Measurements from ENCODE around the gene HES1. TPM values are rescaled to one million over a fixed set of nuclear protein-coding genes. Genes with fewer than 3 reads are reported as not detected.
"Not testable (repeated sequence)": the region's sequence is repeated elsewhere in the genome, so short reads cannot be mapped to it uniquely, and the experiment has no call there.

The HES1 gene
- total RNA-seq: not detected

GRCh38 chr3:194135806-194136518 is at the start of gene HES1:
Gene HES1, plus strand, starts transcription at chr3:194136148. Its CDS starts 233 bp downstream, at chr3:194136381.
- H3K4me1 Mint-ChIP-seq (ENCODE audit: low read depth): peaks cover 61% of the 10 kb centered on the region
- peaks cover 74% of the 10 kb centered on the region for H3K27me3 Mint-ChIP-seq (ENCODE audit: low read depth)
- CTCF ChIA-PET: interaction anchor here (0.9 to 1.8 kb wide), 3 partner anchors 19 to 180 kb away, joined by 3 to 7 read pairs (median 6); no protein-coding TSS in a partner anchor
- POLR2A ChIA-PET: interaction anchor here (1.3 kb wide), 1 partner anchor 171 kb away, joined by 3 read pairs; no protein-coding TSS in a partner anchor
- peak within 1 kb of the TSS; percentile 82 for H3K27ac Mint-ChIP-seq
- peak; percentile 38 for DNase-seq
- H3K4me3 Mint-ChIP-seq: peak within 1 kb of the TSS; percentile 78
- no peaks in the 10 kb centered on the region for H3K9me3 Mint-ChIP-seq (ENCODE audit: insufficient read depth)
- no peak for ATAC-seq
- H3K36me3 Mint-ChIP-seq (ENCODE audit: low read depth): no peaks in the 10 kb centered on the region

- ChIA-PET POLR2A (no interaction called here), CTCF (no interaction called here)
- Mint-ChIP-seq H3K36me3 (ENCODE audit: low read depth) (no peaks in the 10 kb centered on the region), H3K4me1 (ENCODE audit: low read depth) (peaks cover 11% of the 10 kb centered on the region), H3K9me3 (ENCODE audit: insufficient read depth) (no peaks in the 10 kb centered on the region), H3K27me3 (ENCODE audit: low read depth) (peaks cover 19% of the 10 kb centered on the region), H3K27ac (no peak overlapping the region), H3K4me3 (no peak overlapping the region)
- DNase-seq (no peak), ATAC-seq (no peak)
Observed at GRCh38 chr3:194086388-194087075, 49.4 kb upstream of the HES1 start.

- Mint-ChIP-seq H3K9me3 (ENCODE audit: insufficient read depth) (no peaks in the 10 kb centered on the region), H3K27ac (no peak overlapping the region), H3K36me3 (ENCODE audit: low read depth) (no peaks in the 10 kb centered on the region), H3K27me3 (ENCODE audit: low read depth) (peaks cover 22% of the 10 kb centered on the region), H3K4me1 (ENCODE audit: low read depth) (peaks cover 11% of the 10 kb centered on the region), H3K4me3 (no peak overlapping the region)
- CTCF ChIA-PET: no interaction called here
- POLR2A ChIA-PET: no interaction called here
- no peak for DNase-seq
- no peak for ATAC-seq
Observed at GRCh38 chr3:194087280-194087679, 48.7 kb upstream of the HES1 start.

GRCh38 chr3:194087995-194088855 is 47.7 kb upstream of the HES1 start:
- no peak for ATAC-seq
- peaks cover 11% of the 10 kb centered on the region for H3K4me1 Mint-ChIP-seq (ENCODE audit: low read depth)
- DNase-seq: no peak
- no peak overlapping the region for H3K27ac Mint-ChIP-seq
- no peaks in the 10 kb centered on the region for H3K9me3 Mint-ChIP-seq (ENCODE audit: insufficient read depth)
- H3K36me3 Mint-ChIP-seq (ENCODE audit: low read depth): no peaks in the 10 kb centered on the region
- POLR2A ChIA-PET: no interaction called here
- CTCF ChIA-PET: no interaction called here
- peaks cover 17% of the 10 kb centered on the region for H3K27me3 Mint-ChIP-seq (ENCODE audit: low read depth)
- no peak overlapping the region for H3K4me3 Mint-ChIP-seq

- Mint-ChIP-seq H3K9me3 (ENCODE audit: insufficient read depth) (no peaks in the 10 kb centered on the region), H3K27ac (no peak overlapping the region), H3K27me3 (ENCODE audit: low read depth) (peaks cover 11% of the 10 kb centered on the region), H3K36me3 (ENCODE audit: low read depth) (no peaks in the 10 kb centered on the region), H3K4me1 (ENCODE audit: low read depth) (peaks cover 4% of the 10 kb centered on the region), H3K4me3 (no peak overlapping the region)
- DNase-seq (no peak), ATAC-seq (no peak)
- CTCF ChIA-PET: no interaction called here
- POLR2A ChIA-PET: no interaction called here
Observed at GRCh38 chr3:194089357-194090177, 46.4 kb upstream of the HES1 start.

GRCh38 chr3:194090178-194090555 is 45.8 kb upstream of the HES1 start:
- CTCF ChIA-PET; H3K4me1 Mint-ChIP-seq (ENCODE audit: low read depth); H3K27ac Mint-ChIP-seq; POLR2A ChIA-PET; H3K36me3 Mint-ChIP-seq (ENCODE audit: low read depth); ATAC-seq; H3K9me3 Mint-ChIP-seq (ENCODE audit: insufficient read depth); DNase-seq; H3K4me3 Mint-ChIP-seq: not testable (repeated sequence)
- peaks cover 11% of the 10 kb centered on the region for H3K27me3 Mint-ChIP-seq (ENCODE audit: low read depth)

- Mint-ChIP-seq H3K4me3 (no peak overlapping the region), H3K9me3 (ENCODE audit: insufficient read depth) (no peaks in the 10 kb centered on the region), H3K36me3 (ENCODE audit: low read depth) (no peaks in the 10 kb centered on the region), H3K27ac (no peak overlapping the region), H3K4me1 (ENCODE audit: low read depth) (peaks cover 8% of the 10 kb centered on the region), H3K27me3 (ENCODE audit: low read depth) (peaks cover 11% of the 10 kb centered on the region)
- DNase-seq (no peak), ATAC-seq (no peak)
- ChIA-PET CTCF (no interaction called here), POLR2A (no interaction called here)
Observed at GRCh38 chr3:194090716-194091115, 45.2 kb upstream of the HES1 start.

GRCh38 chr3:194091141-194091540 is 44.8 kb upstream of the HES1 start:
- DNase-seq: no peak
- ChIA-PET CTCF (no interaction called here), POLR2A (no interaction called here)
- Mint-ChIP-seq H3K27ac (no peak overlapping the region), H3K4me3 (no peak overlapping the region), H3K9me3 (ENCODE audit: insufficient read depth) (no peaks in the 10 kb centered on the region), H3K4me1 (ENCODE audit: low read depth) (peaks cover 10% of the 10 kb centered on the region), H3K36me3 (ENCODE audit: low read depth) (no peaks in the 10 kb centered on the region), H3K27me3 (ENCODE audit: low read depth) (peaks cover 11% of the 10 kb centered on the region)
- no peak for ATAC-seq

GRCh38 chr3:194091897-194092296 is 44.1 kb upstream of the HES1 start:
- ATAC-seq; H3K4me3 Mint-ChIP-seq; H3K27me3 Mint-ChIP-seq (ENCODE audit: low read depth); POLR2A ChIA-PET; DNase-seq; H3K9me3 Mint-ChIP-seq (ENCODE audit: insufficient read depth); H3K36me3 Mint-ChIP-seq (ENCODE audit: low read depth); CTCF ChIA-PET; H3K27ac Mint-ChIP-seq: not testable (repeated sequence)
- H3K4me1 Mint-ChIP-seq (ENCODE audit: low read depth): peaks cover 10% of the 10 kb centered on the region

GRCh38 chr3:194092881-194093301 is 43.1 kb upstream of the HES1 start:
- Mint-ChIP-seq H3K9me3 (ENCODE audit: insufficient read depth) (no peaks in the 10 kb centered on the region), H3K36me3 (ENCODE audit: low read depth) (no peaks in the 10 kb centered on the region), H3K27me3 (ENCODE audit: low read depth) (peaks cover 4% of the 10 kb centered on the region), H3K27ac (no peak overlapping the region), H3K4me3 (no peak overlapping the region), H3K4me1 (ENCODE audit: low read depth) (peaks cover 10% of the 10 kb centered on the region)
- POLR2A ChIA-PET: no interaction called here
- CTCF ChIA-PET: no interaction called here
- DNase-seq (no peak), ATAC-seq (no peak)

- ChIA-PET CTCF (no interaction called here), POLR2A (no interaction called here)
- Mint-ChIP-seq H3K27ac (no peak overlapping the region), H3K9me3 (ENCODE audit: insufficient read depth) (no peaks in the 10 kb centered on the region), H3K36me3 (ENCODE audit: low read depth) (no peaks in the 10 kb centered on the region), H3K4me3 (no peak overlapping the region), H3K4me1 (ENCODE audit: low read depth) (peaks cover 16% of the 10 kb centered on the region), H3K27me3 (ENCODE audit: low read depth) (peaks cover 4% of the 10 kb centered on the region)
- ATAC-seq: no peak
- DNase-seq: no peak
Observed at GRCh38 chr3:194093842-194094241, 42.1 kb upstream of the HES1 start.
